ENCODE results near the gene P4HA1. TPM values are rescaled to one million over a fixed set of nuclear protein-coding genes. Genes with fewer than 3 reads are reported as not detected.

Gene P4HA1
- total and polyA plus RNA-seq, 11 donors: 18.0 to 71.7 (median 51.0) TPM

DNA sequence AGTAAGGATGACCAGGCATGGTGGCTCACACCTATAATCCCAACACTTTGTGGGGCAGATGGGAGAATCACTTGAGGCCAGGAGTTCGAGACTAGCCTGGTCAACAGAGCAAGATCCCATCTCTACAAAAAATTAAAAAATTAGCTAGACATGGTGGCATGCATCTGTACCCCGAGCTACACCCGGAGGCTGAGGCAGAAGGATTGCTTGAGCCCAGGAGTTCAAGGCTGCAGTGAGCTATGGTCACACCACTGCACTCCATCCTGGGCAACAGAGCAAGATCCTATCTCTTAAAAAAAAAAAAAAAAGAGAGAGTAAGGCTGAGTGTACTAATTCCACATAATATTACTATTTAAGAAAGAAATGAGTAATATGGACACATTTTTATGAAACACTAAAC lies 3.8 kb downstream of the P4HA1 start:
- DNase-seq (no peak), ATAC-seq (no peak)
- Histone ChIP-seq H3K36me3 (no peaks in the 10 kb centered on the region), H3K4me1 (peaks cover 0 to 67% (median 27%) of the 10 kb centered on the region in 12 donors), H3K27ac (peak overlapping the region in 9 of 12 donors; percentile 7 to 98 (median 62)), H3K4me3 (no peak overlapping the region), H3K27me3 (no peaks in the 10 kb centered on the region), H3K9me3 (no peaks in the 10 kb centered on the region)
- WGBS, 4 donors: 92 to 97% (median 97%) methylated on average over 3 of the region's 3 CpGs
- intact Hi-C loops (cut with DNase I): loop anchor here in 3 of 10 donors (10.0 kb wide), 2 partner anchors 72 to 738 kb away; partner anchors contain the start of genes ECD (in 2 of the 3), FAM149B1 (in 2 of the 3) and DNAJB12 (in 1 of the 3)
- TF ChIP-seq POLR2A (IDR thresholded peaks at IDR 0.05): no peak
- TF ChIP-seq, protein P1, sequence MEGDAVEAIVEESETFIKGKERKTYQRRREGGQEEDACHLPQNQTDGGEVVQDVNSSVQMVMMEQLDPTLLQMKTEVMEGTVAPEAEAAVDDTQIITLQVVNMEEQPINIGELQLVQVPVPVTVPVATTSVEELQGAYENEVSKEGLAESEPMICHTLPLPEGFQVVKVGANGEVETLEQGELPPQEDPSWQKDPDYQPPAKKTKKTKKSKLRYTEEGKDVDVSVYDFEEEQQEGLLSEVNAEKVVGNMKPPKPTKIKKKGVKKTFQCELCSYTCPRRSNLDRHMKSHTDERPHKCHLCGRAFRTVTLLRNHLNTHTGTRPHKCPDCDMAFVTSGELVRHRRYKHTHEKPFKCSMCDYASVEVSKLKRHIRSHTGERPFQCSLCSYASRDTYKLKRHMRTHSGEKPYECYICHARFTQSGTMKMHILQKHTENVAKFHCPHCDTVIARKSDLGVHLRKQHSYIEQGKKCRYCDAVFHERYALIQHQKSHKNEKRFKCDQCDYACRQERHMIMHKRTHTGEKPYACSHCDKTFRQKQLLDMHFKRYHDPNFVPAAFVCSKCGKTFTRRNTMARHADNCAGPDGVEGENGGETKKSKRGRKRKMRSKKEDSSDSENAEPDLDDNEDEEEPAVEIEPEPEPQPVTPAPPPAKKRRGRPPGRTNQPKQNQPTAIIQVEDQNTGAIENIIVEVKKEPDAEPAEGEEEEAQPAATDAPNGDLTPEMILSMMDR (IDR thresholded peaks at IDR 0.05): no peak

DNA sequence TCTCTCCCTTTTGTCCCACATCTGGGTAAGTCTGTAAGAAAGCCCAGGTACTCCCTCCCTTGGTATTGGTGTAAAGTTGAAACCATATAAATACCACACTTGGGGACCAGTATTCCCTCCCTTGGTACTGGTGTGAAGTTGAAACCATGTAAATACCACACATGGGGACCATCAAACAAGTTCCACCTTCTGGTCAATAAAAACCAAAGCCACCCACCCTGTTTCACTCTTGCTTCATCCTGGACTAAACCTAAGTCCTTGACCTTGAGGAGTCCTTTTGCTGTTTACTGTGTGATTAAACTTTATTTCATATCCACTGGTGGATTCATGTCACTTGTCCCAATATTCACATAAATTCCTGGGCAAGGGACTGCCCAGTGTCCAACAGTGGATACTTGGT lies 8.4 kb downstream of the P4HA1 start:
- TF ChIP-seq, protein P1 (IDR thresholded peaks at IDR 0.05): no peak
- no peak for TF ChIP-seq POLR2A (IDR thresholded peaks at IDR 0.05)
- peak overlapping the region in 7 of 12 donors; percentile 6 to 75 (median 23) for H3K27ac ChIP-seq
- no peaks in the 10 kb centered on the region for H3K36me3 ChIP-seq
- DNase-seq: no peak
- no peak overlapping the region for H3K4me3 ChIP-seq
- H3K4me1 ChIP-seq: peaks cover 0 to 67% (median 24%) of the 10 kb centered on the region in 12 donors
- no peak for ATAC-seq
- no peaks in the 10 kb centered on the region for H3K9me3 ChIP-seq
- intact Hi-C loops (cut with DNase I): no loop called here
- no peaks in the 10 kb centered on the region for H3K27me3 ChIP-seq

DNA sequence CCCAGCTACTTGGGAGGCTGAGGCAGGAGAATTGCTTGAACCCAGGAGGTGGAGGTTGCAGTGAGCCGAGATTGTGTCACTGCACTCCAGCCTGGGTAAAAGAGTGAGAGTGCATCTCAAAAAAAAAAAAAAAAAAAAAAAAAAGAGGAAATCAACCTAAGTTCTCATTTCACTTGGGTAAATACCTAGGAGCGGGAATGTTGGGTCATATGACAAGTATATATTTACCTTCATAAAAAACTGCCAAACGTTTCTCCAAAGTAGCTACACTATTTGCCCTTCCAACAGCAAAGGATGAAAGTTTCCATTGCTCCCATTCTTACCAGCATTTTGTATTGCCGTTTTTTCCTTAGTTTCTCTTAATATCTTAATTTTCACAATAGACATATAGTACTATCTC lies 9.8 kb downstream of the P4HA1 start:
- Histone ChIP-seq H3K9me3 (no peaks in the 10 kb centered on the region), H3K27ac (no peak overlapping the region), H3K4me1 (peaks cover 0 to 65% (median 28%) of the 10 kb centered on the region in 12 donors), H3K4me3 (no peak overlapping the region), H3K27me3 (no peaks in the 10 kb centered on the region), H3K36me3 (no peaks in the 10 kb centered on the region)
- WGBS, 4 donors: 70 to 78% (median 77%) methylated on average over 4 of the region's 4 CpGs
- no peak for ATAC-seq
- no peak for DNase-seq
- intact Hi-C loops (cut with DNase I): no loop called here
- TF ChIP-seq, protein P1 (IDR thresholded peaks at IDR 0.05): no peak
- TF ChIP-seq POLR2A (IDR thresholded peaks at IDR 0.05): no peak

DNA sequence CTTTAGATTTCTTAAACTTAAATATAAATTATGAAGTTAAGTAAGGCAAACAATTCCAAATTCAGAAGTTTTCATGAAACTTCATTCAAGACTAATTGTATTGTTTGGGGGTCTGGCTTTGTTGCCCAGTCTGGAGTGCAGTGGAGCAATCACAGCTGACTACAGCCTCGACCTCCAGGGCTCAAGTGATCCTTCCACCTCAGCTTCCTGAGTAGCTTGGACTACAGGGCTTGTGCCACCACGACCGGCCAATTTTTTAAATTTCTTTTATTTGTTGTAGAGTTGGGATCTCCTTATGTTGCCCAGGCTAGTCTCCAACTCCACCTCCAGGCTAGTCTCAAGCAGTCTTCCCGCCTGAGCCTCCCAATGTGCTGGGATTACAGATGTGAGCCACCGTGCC lies 12.5 kb downstream of the P4HA1 start:
- H3K27ac ChIP-seq: no peak overlapping the region
- no peak overlapping the region for H3K4me3 ChIP-seq
- H3K36me3 ChIP-seq: peaks cover 0 to 4% (median 0%) of the 10 kb centered on the region in 9 donors
- TF ChIP-seq, protein P1 (IDR thresholded peaks at IDR 0.05): no peak
- no peak for TF ChIP-seq POLR2A (IDR thresholded peaks at IDR 0.05)
- ATAC-seq (no peak), DNase-seq (no peak)
- H3K27me3 ChIP-seq: no peaks in the 10 kb centered on the region
- intact Hi-C loops (cut with DNase I): loop anchor here in 1 of 10 donors (5.0 kb wide), 1 partner anchor 33 kb away; no protein-coding TSS in a partner anchor
- no peaks in the 10 kb centered on the region for H3K9me3 ChIP-seq
- WGBS, 4 donors: 81 to 90% (median 86%) methylated on average over 5 of the region's 5 CpGs
- peaks cover 0 to 64% (median 25%) of the 10 kb centered on the region in 12 donors for H3K4me1 ChIP-seq
